HUES6 (cell line): Measurements from ENCODE around the gene VRK2.
A peak's percentile ranks its signal among the peaks of the same experiment; 100 is the strongest.
"Not testable (repeated sequence)": the region's sequence is repeated elsewhere in the genome, so short reads cannot be mapped to it uniquely, and the experiment has no call there.

ENCODE experiments used
- H3K27ac ChIP-seq: 2 replicates; pipeline ENCODE4 v1.7.0; 2013; ENCODE audit warnings: low read depth, mild to moderate bottlenecking, low read length, inconsistent platforms
- H3K27me3 ChIP-seq: 2 replicates; pipeline ENCODE4 v1.6.1; 2013; ENCODE audit warnings: low read length; ENCODE audit not compliant: control insufficient read depth, insufficient read depth
- H3K36me3 ChIP-seq: 2 replicates; pipeline ENCODE4 v1.6.1; 2013; ENCODE audit warnings: low read length; ENCODE audit not compliant: control insufficient read depth, insufficient read depth
- H3K4me1 ChIP-seq: 2 replicates; pipeline ENCODE4 v1.6.1; 2013; ENCODE audit warnings: low read length; ENCODE audit not compliant: control insufficient read depth, insufficient read depth
- H3K4me3 ChIP-seq: 2 replicates; pipeline ENCODE4 v1.5.1; 2013; ENCODE audit warnings: low read depth, low read length
- H3K9ac ChIP-seq: one replicate; pipeline ENCODE4 v1.6.1; 2013; ENCODE audit warnings: mild to moderate bottlenecking, low read length
- H3K9me3 ChIP-seq: 2 replicates; pipeline ENCODE4 v1.6.1; 2013; ENCODE audit warnings: low read depth, low read length; ENCODE audit not compliant: control insufficient read depth, insufficient read depth

The VRK2 gene

GRCh38 chr2:58158481-58158880, 111.9 kb downstream of the VRK2 start:
- Histone ChIP-seq H3K27me3 (no peaks in the 10 kb centered on the region), H3K27ac (no peak overlapping the region), H3K9ac (no peak overlapping the region), H3K36me3 (peaks cover 44% of the 10 kb centered on the region), H3K9me3 (no peaks in the 10 kb centered on the region), H3K4me1 (no peaks in the 10 kb centered on the region), H3K4me3 (no peak overlapping the region)

GRCh38 chr2:58163913-58164312, 117.3 kb downstream of the VRK2 start:
- Histone ChIP-seq H3K36me3 (peaks cover 49% of the 10 kb centered on the region), H3K27me3 (no peaks in the 10 kb centered on the region), H3K27ac (no peak overlapping the region), H3K4me1 (no peaks in the 10 kb centered on the region), H3K4me3 (no peak overlapping the region), H3K9ac (no peak overlapping the region), H3K9me3 (no peaks in the 10 kb centered on the region)

- not testable (repeated sequence) for H3K4me1 ChIP-seq, H3K4me3 ChIP-seq, H3K9ac ChIP-seq, H3K27me3 ChIP-seq, H3K27ac ChIP-seq, H3K9me3 ChIP-seq, H3K36me3 ChIP-seq
Observed at GRCh38 chr2:58168130-58168529, 121.5 kb downstream of the VRK2 start.

- H3K36me3 ChIP-seq, H3K27me3 ChIP-seq: not testable (repeated sequence)
Observed at GRCh38 chr2:58169845-58170244, 123.2 kb downstream of the VRK2 start.

DNA sequence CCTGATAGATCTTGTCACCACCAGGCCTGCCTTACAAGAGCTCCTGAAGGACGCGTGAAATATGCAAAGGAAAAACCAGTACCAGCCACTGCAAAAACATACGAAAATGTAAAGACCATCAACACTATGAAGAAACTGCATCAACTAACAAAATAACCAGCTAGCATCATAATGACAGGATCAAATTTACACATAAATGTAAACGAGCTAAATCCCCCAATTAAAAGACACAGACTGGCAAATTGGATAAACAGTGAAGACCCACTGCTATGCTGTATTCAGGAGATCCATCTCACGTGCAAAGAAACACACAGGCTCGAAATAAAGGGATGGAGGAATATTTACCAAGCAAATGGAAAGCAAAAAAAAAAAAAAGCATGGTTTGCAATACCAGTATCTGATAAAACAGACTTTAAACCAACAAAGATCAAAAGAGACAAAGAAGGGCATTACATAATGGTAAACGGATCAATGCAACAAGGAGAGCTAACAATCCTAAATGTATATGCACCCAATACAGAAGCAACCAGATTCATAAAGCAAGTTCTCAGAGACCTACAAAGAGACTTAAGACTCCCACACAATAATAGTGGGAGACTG, 123.8 kb downstream of the VRK2 start:
- H3K4me1 ChIP-seq, H3K27ac ChIP-seq, H3K36me3 ChIP-seq: not testable (repeated sequence)

More at GRCh38 chr2:58169845-58170244, 123.2 kb downstream of the VRK2 start:
- H3K9ac ChIP-seq, H3K27ac ChIP-seq, H3K4me1 ChIP-seq, H3K9me3 ChIP-seq, H3K4me3 ChIP-seq: not testable (repeated sequence)

GRCh38 chr2:58171831-58172230, 125.2 kb downstream of the VRK2 start:
- not testable (repeated sequence) for H3K9me3 ChIP-seq, H3K27me3 ChIP-seq, H3K4me1 ChIP-seq, H3K36me3 ChIP-seq
- Histone ChIP-seq H3K4me3 (peak overlapping the region; percentile 47; the same call in 1 of the 2 replicates), H3K9ac (peak overlapping the region; percentile 58), H3K27ac (peak overlapping the region; percentile 17; the same call in 1 of the 2 replicates)

More for the DNA sequence above, 123.8 kb downstream of the VRK2 start:
- H3K4me3 ChIP-seq, H3K9ac ChIP-seq, H3K9me3 ChIP-seq, H3K27me3 ChIP-seq: not testable (repeated sequence)

DNA sequence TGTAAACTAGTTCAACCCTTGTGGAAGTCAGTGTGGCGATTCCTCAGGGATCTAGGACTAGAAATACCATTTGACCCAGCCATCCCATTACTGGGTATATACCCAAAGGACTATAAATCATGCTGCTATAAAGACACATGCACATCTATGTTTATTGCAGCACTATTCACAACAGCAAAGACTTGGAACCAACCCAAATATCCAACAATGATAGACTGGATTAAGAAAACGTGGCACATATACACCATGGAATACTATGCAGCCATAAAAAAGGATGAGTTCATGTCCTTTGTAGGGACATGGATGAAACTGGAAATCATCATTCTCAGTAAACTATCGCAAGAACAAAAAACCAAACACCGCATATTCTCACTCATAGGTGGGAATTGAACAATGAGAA, 130.6 kb downstream of the VRK2 start:
- H3K4me3 ChIP-seq, H3K9me3 ChIP-seq, H3K9ac ChIP-seq, H3K4me1 ChIP-seq, H3K27me3 ChIP-seq, H3K27ac ChIP-seq, H3K36me3 ChIP-seq: not testable (repeated sequence)

- not testable (repeated sequence) for H3K27ac ChIP-seq
Observed at GRCh38 chr2:58180175-58180574, 133.6 kb downstream of the VRK2 start.

GRCh38 chr2:58180635-58181034, 134.0 kb downstream of the VRK2 start:
- no peaks in the 10 kb centered on the region for H3K9me3 ChIP-seq
- H3K36me3 ChIP-seq: peaks cover 4% of the 10 kb centered on the region; the same call in 1 of the 2 replicates
- no peak overlapping the region for H3K27ac ChIP-seq
- H3K27me3 ChIP-seq: no peaks in the 10 kb centered on the region
- no peak overlapping the region for H3K4me3 ChIP-seq
- no peaks in the 10 kb centered on the region for H3K4me1 ChIP-seq
- H3K9ac ChIP-seq: no peak overlapping the region

More at GRCh38 chr2:58180175-58180574, 133.6 kb downstream of the VRK2 start:
- not testable (repeated sequence) for H3K36me3 ChIP-seq, H3K9ac ChIP-seq, H3K27me3 ChIP-seq, H3K9me3 ChIP-seq, H3K4me1 ChIP-seq, H3K4me3 ChIP-seq

DNA sequence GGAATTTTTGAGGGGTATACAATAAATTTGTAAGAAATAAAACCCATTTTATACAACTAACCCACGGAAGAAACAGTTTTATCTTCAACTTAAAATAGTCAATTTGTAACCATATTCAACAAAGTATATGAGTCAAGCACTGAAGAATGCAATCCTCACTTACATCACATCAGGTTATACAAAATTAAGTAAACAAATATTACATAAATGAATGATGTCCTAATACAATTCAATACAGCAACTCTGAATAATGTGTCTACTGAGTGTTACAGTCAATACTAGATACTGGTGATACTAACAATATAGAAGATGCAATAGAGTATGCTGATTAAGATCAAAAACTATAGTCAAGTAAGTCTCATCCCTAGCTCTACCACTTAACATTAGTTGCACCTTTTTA, 135.9 kb downstream of the VRK2 start:
- no peak overlapping the region for H3K27ac ChIP-seq
- no peak overlapping the region for H3K9ac ChIP-seq
- no peaks in the 10 kb centered on the region for H3K27me3 ChIP-seq

DNA sequence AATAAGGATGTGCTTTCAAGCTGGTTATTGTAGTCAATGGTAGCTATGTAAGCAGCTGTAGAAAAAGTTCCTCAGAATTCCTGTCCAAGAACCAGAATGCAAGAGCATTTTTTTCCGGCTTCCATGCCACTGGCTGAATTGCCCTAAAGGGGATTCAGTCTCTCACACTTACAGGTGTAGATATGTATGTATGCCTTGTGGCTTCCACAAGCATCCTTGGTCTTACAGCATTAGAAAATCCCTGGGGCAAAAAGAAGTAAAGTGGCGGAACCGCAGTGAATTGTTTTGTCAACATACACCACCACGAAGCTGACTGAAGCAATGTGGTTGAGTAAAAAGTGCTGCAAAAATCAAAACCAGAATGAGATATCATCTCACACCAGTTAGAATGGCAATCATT, 139.9 kb downstream of the VRK2 start:
- no peak overlapping the region for H3K4me3 ChIP-seq
- no peaks in the 10 kb centered on the region for H3K27me3 ChIP-seq
- H3K27ac ChIP-seq: no peak overlapping the region
- H3K9ac ChIP-seq: no peak overlapping the region
- no peaks in the 10 kb centered on the region for H3K9me3 ChIP-seq
- peaks cover 25% of the 10 kb centered on the region for H3K36me3 ChIP-seq
- H3K4me1 ChIP-seq: no peaks in the 10 kb centered on the region

More for the DNA sequence above, 135.9 kb downstream of the VRK2 start:
- H3K36me3 ChIP-seq: peaks cover 4% of the 10 kb centered on the region; the same call in 1 of the 2 replicates
- H3K9me3 ChIP-seq: no peaks in the 10 kb centered on the region
- no peaks in the 10 kb centered on the region for H3K4me1 ChIP-seq
- H3K4me3 ChIP-seq: no peak overlapping the region

DNA sequence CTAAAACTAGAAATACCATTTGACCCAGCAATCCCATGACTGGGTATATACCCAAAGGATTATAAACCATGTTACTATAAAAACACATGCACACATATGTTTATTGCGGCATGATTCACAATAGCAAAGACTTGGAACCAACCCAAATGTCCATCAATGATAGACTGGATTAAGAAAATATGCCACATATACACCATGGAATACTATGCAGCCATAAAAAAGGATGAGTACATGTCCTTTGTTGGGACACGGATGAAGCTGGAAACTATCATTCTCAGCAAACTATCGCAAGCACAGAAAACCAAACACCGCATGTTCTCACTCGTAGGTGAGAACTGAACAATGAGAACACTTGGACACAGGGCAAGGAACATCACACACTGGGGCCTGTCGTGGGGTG, 140.4 kb downstream of the VRK2 start:
- H3K36me3 ChIP-seq: peaks cover 26% of the 10 kb centered on the region

More for the DNA sequence above, 140.4 kb downstream of the VRK2 start:
- H3K27me3 ChIP-seq, H3K4me3 ChIP-seq, H3K9ac ChIP-seq, H3K4me1 ChIP-seq, H3K27ac ChIP-seq, H3K9me3 ChIP-seq: not testable (repeated sequence)
